HG03354 (cell line): Measurements from ENCODE around the gene ACSL1.
"Not testable (repeated sequence)": the region's sequence is repeated elsewhere in the genome, so short reads cannot be mapped to it uniquely, and the experiment has no call there.

Source experiments
- ATAC-seq: cut with Tn5 transposase; IDR thresholded peaks from one replicate; pipeline ENCODE4 v1.9.1; 2021; ENCODE audit warnings: mild to moderate bottlenecking; ENCODE audit not compliant: unreplicated experiment, poor library complexity, severe bottlenecking

ACSL1 gene

DNA sequence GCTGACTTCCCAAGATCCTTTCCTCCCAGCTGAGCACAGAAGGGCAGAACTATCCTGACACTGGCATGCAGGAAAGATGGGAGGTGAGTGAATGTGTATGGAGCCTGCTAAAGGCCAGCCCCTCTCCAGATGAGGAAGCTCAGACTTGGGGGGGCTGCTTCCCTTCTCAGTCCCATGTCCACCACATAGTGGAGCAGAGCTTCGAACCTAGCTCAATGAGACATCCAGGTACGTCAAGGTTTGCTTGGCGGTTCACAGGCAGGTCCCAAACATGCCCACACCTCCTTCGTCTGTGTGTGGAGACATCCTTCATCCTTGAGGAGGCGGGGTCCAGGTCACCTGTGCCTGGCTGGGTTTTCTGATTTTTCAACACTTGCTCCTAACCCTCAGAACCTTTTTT lies 31.3 kb downstream of the ACSL1 start:
- ATAC-seq, result no peak

DNA sequence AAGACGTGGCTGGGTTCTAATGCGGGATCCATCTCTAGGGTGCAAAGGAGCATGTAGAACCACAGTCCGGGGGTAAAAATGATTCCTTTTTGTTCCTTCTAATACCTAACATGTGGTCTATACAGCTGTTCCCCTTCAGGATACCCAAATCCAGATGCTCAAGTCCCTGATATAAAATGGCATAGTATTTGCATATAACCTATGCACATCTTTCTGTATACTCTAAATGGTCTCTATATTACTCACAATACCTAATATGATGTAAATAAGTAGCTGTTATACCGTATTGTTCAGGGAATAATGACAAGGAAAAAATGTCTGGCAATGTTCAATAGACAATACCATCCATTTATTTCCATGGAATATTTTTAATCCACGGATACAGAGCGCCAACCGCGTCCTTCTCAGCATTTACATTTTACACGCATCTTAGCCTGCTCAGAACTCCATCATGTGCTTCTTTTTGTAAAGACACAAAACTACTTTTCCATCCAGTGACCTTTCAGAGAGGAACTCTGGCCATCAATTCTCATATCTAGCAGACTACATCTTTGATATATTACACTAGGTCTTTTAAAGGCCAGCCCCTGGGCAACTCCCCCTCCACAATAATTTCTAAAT lies 31.9 kb downstream of the ACSL1 start:
- no peak for ATAC-seq

- no peak for ATAC-seq
Observed at GRCh38 chr4:184792950-184793555, 32.7 kb downstream of the ACSL1 start.

GRCh38 chr4:184792334-184792733 lies 33.4 kb downstream of the ACSL1 start:
- no peak for ATAC-seq

- ATAC-seq, result no peak
Observed at GRCh38 chr4:184790826-184791225, 34.9 kb downstream of the ACSL1 start.

- ATAC-seq, result no peak
Observed at GRCh38 chr4:184787766-184788503, 37.8 kb downstream of the ACSL1 start.

DNA sequence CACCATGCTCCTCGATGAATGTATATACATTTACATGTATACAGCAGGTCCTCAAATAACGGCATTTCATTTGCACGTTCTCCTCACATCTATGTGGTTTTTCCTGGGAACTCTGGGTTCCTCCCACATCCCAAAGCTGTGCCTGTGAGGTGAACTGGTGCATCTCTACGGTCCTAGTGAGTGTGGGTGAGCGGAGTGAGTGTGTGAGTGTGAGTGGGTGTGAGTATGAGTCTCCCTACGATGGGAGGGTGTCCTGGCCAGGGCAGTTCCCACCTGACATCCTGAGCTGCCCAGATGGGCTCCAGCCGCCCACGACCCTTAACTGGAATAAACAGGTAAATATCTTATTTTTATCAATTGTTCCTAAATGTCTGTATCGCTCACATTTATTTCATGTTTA lies 40.0 kb downstream of the ACSL1 start:
- no peak for ATAC-seq

DNA sequence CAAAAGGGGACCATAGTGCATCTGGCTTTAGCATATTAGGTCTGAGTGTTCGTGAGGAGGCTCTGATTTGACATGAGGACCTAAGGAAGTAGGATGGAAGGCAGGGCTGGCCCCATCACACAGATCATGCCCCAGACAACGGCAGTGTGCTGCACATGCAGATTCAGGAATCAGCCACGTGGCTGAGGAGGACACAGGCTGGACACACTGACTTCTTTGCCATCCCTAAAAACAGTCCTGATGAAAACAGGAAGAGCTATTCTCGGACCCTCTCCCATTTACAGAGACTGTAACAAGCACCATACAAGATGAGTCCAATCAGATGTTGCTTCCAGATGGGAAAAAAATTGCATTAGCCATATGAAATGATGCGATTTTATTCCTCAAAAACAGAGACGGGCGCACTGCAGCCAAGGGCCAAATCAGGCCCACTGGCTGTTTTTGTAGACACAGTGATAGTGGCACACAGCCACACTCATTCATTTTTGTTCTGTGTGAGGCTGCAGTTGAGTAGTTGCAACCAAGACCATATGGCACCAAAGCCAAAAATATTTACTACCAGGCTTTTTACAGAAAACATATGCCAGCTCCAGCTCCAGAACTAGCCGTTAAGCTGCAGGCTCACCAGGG lies 41.0 kb downstream of the ACSL1 start:
- no peak for ATAC-seq

DNA sequence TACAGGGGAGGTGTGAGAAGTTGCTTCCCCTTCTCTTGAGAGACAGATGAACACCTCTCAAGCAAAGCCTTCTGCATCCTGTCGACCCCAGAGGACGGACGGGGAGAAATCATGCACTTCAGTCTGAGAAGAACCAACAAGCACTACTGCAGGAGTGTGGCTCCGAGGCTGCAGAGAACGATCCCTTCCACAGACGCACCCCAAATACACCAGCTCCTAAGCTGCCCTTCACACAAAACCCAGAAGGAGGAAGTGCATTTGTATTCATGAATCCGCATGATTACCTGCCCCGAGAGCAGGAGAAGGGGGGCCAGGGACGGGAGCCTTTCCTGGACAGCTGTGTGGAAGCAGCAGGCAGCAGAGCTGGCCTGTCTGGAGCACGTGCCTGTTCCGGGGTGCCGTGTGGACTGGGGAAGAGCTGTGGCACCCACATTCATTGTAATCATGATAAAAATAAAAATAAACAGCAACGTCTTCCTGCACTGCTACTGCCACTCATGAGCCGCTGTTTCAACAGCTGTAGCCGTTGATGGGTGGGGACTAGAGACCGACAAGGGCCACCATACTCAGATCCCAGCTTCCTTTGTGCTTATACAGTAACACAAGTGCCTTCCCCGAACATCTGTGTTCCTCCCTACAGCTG lies 42.9 kb downstream of the ACSL1 start:
- ATAC-seq, result no peak

DNA sequence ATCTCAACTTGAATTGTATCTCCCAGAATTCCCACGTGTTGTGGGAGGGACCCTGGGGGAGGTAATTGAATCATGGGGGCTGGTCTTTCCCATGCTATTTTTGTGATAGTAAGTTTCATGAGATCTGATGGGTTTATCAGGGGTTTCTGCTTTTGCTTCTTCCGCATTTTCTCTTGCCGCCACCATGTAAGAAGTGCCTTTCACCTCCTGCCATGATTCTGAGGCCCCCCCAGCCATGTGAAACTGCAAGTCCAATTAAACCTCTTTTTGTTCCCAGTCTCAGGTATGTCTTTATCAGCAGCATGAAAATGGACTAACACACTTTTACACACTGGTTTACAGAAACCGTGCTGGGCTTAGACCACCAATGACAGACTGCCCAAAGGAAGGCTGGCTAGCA lies 46.6 kb downstream of the ACSL1 start:
- ATAC-seq, result not testable (repeated sequence)

DNA sequence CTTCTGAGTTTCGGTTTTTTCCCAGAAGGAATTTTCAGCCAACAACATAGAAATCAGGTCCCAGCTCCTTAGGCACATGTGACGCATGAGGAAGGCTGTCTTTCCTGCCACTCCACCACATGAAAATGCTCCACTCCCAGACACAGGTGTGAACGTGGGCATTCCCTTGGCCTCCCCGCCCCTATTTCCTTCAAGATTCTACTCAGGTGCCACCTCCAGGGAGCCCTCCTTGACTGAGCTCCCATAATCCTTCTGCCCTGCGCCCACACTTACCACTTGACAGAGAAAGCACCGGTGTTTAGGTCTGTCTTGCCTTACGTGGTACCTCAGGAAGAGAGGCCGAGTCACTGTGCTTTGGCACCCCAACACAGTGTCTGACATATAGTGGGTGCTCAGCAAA lies 47.4 kb downstream of the ACSL1 start:
- no peak for ATAC-seq

DNA sequence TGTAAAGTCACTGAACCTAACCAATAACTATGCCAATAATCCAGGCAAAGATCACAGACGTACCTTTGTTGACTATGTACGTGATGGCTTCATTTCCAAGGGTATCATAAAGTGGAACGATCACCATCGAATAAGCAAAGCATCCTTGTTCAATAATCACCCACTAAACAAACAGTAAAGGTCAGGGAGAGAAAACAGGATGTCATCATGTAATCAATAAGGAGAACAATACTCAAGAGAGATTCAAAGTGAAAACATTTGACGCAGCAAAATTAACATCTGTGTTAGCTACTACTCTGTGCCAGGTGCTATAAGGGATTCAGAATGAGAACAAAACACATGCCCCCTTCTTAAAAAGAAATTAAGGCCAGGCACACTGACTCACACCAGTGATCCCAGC lies 48.9 kb downstream of the ACSL1 start:
- ATAC-seq, result no peak

DNA sequence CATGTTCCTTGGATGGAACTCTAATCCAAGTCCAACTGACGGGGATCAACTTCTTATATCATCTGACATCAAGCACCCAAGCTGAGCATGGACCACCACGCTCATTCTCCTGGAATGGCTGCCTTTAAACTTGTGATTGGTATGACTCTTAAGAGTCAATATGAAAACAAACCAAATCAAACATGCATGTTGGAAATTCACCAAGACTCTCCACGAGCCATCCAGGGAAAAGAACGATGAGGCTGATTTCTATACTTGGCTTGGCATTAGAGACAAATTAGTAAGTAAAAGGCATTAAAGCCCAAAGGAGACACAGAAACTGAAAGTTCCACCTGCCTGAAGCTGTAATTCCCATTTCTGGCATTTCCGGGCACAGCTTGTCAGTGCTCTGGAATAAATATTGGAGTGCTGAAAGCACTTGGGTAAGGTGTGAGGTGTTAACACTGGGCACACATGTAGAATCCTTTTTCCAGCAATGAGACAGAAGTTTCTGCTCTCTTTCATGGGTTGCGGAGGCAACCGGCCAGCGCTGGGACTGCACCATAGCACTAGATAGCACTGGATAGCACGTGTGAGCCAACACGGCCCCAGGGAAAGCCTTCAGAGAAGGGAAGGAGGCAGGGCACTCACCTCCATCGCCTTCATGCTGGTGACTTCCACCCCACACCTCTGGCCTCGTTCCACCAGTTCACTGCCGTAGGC lies 49.8 kb downstream of the ACSL1 start:
- ATAC-seq, result no peak

DNA sequence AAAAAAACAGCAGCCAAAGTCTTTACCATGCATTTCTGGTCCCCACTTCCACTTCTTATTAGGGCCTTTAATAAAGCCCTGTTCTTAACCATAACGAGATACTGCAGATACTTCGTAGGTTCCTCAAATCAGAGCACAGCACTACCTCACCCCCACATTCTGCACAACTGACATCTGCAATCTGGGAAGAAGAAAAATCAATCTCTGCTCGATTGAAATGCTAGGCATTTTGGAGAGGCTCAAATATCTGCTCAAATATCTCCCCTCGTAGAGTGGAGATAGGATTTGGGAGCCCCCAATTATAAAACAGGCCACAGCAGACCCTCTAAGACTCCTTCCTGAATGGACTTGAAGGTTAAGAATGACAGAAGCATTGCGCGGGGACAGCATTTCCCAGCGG lies 51.6 kb downstream of the ACSL1 start:
- no peak for ATAC-seq

GRCh38 chr4:184771416-184771815 lies 54.4 kb downstream of the ACSL1 start:
- no peak for ATAC-seq

DNA sequence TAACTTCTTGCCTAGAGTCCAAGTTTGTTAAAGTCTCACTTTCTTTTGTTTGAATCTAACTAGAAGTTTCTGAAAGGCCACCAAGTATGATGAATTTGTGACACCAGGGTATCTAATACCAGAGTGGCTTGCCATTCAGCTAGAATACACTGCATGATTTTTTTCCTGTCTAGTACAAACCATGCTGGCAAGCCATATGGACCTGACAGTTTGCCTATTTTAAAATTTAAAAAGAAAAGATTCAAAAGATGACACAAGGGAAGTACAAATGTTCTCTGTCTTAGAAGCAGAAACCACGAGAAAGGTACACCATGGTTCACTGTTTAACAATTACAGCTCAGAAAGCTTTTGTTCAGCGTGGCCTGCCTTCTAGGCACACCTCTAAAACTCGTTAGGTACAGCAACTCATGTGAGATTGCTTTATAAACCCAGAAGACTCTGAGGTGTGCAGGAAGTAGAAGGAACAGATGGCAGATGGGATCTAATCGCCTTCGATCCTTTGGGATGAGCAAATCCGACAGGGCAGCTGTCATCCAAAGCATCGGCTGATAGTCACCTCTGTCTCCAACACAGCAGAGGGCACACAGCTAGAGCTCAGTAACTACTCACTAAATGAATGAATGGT lies 56.5 kb downstream of the ACSL1 start:
- no peak for ATAC-seq

DNA sequence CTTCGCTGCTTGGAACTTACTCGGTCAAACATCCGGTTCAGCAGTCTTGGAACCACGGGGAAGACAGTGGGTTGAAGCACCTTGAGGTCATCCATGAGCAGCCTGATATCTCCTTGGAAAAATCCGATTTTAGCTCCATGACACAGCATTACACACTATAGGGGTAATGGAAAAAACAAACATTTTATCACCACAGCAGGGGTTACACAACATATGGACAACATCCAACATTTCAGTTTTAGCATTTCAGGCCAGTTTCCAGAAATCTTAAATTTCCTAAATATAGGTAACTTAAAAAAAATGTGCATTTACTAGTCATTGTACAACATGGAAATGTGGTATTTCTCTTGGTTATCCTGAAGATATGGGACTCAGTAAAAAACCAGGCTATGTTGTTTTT lies 57.5 kb downstream of the ACSL1 start:
- no peak for ATAC-seq

GRCh38 chr4:184766446-184766845 lies 59.3 kb downstream of the ACSL1 start:
- no peak for ATAC-seq
